Brain microvascular endothelial cell (primary cell): Measurements from ENCODE around the gene MXI1.

Experiments
- DNase-seq: peaks from one replicate; pipeline ENCODE4 v3.0.0-alpha.2; 2020
- H3K27ac ChIP-seq: fragments of 250-450 bp; sonication (Bioruptor Pico); 2 replicates; pipeline ENCODE4 v1.5.1; 2020; ENCODE audit warnings: mild to moderate bottlenecking, moderate library complexity
- H3K27me3 ChIP-seq: fragments of 250-450 bp; sonication (Bioruptor Pico); replicated peaks from 2 replicates; pipeline ENCODE4 v1.5.1; 2020; ENCODE audit warnings: mild to moderate bottlenecking
- H3K36me3 ChIP-seq: fragments of 250-450 bp; sonication (Bioruptor Pico); replicated peaks from 2 replicates; pipeline ENCODE4 v1.5.1; 2020; ENCODE audit warnings: mild to moderate bottlenecking
- H3K4me3 ChIP-seq: 2 replicates; pipeline ENCODE4 v1.5.1; 2011; ENCODE audit warnings: low read depth, mild to moderate bottlenecking, control low read depth, low read length, moderate library complexity
- in situ Hi-C: cut with HindIII; loops from 2 replicates; pipeline ENCODE4 v1.10.0; 2017; ENCODE audit warnings: low sequenced_read_pairs, low pct_ligation_motif_present
- TF ChIP-seq, protein P1 (sequence below): IDR thresholded peaks from 2 replicates; pipeline ENCODE4 v1.5.1; 2011; ENCODE audit warnings: low read depth, mild to moderate bottlenecking, moderate library complexity, low read length, control low read depth, inconsistent platforms; ENCODE audit errors: missing control alignments

The MXI1 gene

DNA sequence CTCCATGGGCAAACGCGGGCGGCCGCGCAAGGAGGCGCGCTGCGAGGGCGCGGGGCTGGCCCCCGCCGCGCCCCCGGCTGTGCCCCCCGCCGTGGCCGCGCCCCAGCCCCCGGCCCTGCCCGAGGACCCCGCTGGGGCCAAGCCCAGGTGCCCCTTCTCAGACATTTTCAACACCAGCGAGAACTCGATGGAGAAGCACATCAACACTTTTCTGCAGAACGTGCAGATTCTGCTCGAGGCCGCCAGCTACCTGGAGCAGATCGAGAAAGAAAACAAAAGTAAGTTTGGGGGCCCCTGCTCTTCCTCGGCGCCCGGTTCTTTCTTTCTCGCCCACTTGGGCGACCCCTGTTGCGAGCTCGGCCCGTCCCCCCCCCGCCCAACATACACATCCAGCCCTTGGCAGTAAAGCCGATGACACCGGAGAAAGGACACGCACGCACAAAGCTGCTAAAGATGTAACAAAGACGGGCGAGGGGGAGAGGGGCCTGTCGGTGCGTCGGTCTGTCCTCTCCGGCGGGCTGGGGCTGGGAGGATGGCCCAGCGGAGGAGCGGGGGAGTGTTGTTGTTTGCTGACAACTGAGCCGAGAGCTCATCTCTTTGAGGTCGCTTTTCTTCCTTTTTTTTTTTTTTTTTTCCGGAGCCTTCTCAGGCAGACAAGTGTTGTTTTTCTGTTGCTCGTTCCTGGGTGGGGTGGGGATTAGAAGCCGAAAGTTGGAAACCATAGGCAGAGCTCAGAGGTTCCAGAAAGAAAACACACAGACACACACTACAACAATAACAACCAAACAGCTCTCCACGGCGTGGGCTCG, 604 bp downstream of the MXI1 start:
- no peak overlapping the region for H3K27ac ChIP-seq

DNA sequence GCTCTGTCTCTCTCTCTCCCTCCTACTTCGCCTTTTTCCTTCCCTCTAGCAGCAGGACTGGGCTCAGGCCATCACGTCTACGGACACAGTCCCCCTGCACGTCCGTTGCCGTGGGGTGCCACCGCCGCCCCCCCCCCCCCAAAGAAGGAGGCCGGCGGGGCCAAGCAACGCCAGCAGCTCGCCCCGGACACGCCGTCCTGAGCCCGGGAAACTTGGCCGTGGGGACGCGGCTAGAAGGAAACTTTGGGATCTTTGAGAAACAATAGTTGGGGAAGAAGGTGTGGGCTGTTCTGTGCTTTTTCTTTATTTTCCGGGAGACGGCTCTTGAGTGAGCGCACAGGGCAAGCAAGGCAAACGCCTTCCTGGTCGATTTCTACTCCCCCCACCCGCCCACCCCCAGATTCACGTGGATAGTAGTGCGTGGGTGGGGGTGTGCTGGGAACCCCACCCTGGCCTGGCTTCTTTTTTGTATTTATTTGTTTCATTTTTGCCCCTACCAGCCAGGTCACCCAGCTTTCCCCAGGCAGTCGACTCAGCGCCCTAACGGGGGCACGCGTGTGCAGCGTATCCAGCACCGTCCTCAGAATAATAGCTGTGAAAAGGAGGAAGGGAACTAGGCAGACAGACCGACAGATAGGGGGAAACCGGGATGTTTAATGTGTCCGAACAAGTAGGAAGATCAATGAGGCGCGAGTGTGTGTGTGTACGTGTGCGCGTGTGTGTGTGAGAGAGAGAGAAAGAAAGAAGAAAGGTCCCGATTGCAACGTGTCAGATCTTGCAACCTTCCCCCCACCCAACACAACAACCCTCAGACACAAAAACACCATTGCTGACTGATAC, 1.4 kb downstream of the MXI1 start:
- Histone ChIP-seq H3K36me3 (no peaks in the 10 kb centered on the region), H3K27ac (peak overlapping the region; percentile 56), H3K4me3 (peak overlapping the region; percentile 72), H3K27me3 (no peaks in the 10 kb centered on the region)
- in situ Hi-C loops, result no loop called here
- TF ChIP-seq, protein P1, sequence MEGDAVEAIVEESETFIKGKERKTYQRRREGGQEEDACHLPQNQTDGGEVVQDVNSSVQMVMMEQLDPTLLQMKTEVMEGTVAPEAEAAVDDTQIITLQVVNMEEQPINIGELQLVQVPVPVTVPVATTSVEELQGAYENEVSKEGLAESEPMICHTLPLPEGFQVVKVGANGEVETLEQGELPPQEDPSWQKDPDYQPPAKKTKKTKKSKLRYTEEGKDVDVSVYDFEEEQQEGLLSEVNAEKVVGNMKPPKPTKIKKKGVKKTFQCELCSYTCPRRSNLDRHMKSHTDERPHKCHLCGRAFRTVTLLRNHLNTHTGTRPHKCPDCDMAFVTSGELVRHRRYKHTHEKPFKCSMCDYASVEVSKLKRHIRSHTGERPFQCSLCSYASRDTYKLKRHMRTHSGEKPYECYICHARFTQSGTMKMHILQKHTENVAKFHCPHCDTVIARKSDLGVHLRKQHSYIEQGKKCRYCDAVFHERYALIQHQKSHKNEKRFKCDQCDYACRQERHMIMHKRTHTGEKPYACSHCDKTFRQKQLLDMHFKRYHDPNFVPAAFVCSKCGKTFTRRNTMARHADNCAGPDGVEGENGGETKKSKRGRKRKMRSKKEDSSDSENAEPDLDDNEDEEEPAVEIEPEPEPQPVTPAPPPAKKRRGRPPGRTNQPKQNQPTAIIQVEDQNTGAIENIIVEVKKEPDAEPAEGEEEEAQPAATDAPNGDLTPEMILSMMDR, result peak; percentile 37
- DNase-seq, result no peak

More for the DNA sequence above, 604 bp downstream of the MXI1 start:
- in situ Hi-C loops, result no loop called here
- Histone ChIP-seq H3K27me3 (no peaks in the 10 kb centered on the region), H3K4me3 (peak overlapping the region; percentile 72), H3K36me3 (no peaks in the 10 kb centered on the region)
- no peak for DNase-seq
- TF ChIP-seq, protein P1, result no peak

DNA sequence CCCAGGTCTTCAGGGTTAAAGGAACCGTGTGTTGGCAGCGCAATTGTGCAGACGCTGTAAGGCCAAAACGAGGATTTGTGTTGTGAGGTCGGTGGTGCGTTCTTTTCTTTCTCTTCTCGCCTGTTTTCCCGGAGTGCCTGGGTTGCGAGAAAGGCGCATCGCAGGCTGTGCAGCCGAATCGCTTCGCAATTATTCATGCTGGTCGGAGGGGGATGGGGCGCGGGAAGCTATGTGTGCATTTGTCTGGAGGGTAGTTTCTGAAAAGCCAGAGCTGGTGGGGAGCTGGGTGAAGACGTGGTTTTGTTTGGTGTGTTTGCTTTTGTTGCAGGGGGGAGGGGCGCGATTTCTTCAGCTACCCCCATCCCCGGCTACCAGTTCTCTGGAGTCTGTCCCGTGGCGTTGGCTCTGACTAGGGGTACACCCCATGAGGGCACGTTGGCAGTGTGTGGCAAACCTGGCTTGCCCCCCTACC, 2.1 kb downstream of the MXI1 start:
- H3K4me3 ChIP-seq, result peak overlapping the region; percentile 72
- TF ChIP-seq, protein P1, result no peak
- H3K36me3 ChIP-seq, result no peaks in the 10 kb centered on the region
- H3K27ac ChIP-seq, result peak overlapping the region; percentile 56
- H3K27me3 ChIP-seq, result no peaks in the 10 kb centered on the region
- DNase-seq, result peak; percentile 69
- in situ Hi-C loops, result no loop called here

DNA sequence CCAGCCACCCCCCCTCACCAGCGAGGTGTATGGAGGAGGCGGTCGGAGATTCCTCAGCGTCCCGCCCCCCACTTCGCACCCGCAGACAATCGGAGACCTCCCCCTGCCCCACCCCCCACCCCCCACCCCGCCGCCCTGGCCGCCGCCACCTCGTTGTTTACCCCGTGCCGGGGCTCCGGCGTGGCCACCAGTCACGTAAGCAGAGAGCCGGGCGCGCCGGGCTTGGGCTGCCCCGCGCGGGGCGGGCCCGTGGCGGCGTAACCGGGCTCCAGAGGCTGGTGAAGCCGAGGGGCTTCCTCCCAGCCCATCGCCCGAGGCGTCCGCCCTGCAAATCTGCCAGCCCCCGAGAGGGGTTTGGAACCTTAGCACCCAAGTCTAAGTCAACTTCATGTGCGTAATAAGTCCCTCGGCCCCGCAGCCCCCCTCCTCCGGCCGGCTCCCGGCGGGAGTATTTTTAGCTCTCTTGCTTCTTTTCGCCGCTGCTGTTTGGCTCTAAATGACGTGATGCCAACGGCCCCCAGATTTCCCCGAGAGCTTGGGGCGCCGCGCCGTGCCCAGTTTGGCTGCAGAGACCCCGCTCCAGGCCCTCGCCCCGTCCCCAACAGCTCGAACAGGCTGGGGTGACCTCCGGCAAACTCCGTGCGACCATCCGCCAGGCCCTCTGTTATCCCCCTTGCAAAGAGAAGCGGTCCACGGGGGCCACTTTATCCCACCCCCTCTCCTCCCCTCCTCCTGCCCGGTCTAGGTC, 2.7 kb downstream of the MXI1 start:
- in situ Hi-C loops, result no loop called here

More for the DNA sequence above, 2.7 kb downstream of the MXI1 start:
- peak overlapping the region; percentile 72 for H3K4me3 ChIP-seq
- TF ChIP-seq, protein P1, result no peak
- DNase-seq, result no peak
- no peaks in the 10 kb centered on the region for H3K27me3 ChIP-seq
- H3K27ac ChIP-seq, result peak overlapping the region; percentile 56
- H3K36me3 ChIP-seq, result no peaks in the 10 kb centered on the region
